ENCODE data around the gene ACTL6B.

ACTL6B gene

DNA sequence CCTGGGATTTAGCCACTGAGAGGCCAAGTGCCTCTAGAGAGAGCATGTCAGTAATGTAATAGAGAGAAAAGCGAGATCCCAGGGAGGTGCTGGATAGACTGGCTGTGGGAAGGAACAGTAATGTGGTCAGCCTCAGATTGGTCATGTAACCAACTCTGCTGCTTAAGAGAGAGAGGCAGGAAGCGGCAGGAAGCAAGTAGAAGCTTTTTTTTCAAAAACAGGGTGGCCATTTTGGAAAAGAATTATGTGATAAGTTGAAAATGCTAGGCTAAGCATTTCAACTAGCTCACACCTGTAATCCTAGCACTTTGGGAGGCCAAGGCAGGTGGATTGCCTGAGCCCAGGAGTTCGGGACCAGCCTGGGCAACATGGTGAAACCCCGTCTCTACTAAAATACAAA, 57.8 kb downstream of the ACTL6B start:
- Histone ChIP-seq H3K4me2 (ENCODE audit: low read length) (no peak overlapping the region), H2AK5ac (ENCODE audit: low read length) (no peak overlapping the region), H3K18ac (ENCODE audit: low read length) (no peak overlapping the region), H3K4ac (ENCODE audit: low read depth, low read length) (no peak overlapping the region), H3K23ac (ENCODE audit: low read length) (no peak overlapping the region), H3K36me3 (ENCODE audit: control insufficient read depth, insufficient read depth, low read length) (no peaks in the 10 kb centered on the region), H3K79me1 (ENCODE audit: low read length) (no peaks in the 10 kb centered on the region), H3K4me1 (ENCODE audit: control insufficient read depth, low read depth, low read length) (peaks cover 8% of the 10 kb centered on the region), H3K56ac (ENCODE audit: low read length) (no peak overlapping the region), H4K5ac (ENCODE audit: low read length) (no peak overlapping the region), H2BK120ac (ENCODE audit: low read depth, low read length) (no peak overlapping the region), H2BK15ac (replicated peaks; ENCODE audit: low read depth) (no peak overlapping the region), H3K27ac (ENCODE audit: low read depth, low read length) (no peak overlapping the region), H2BK5ac (ENCODE audit: low read length) (no peak overlapping the region), H3K9ac (ENCODE audit: low read length) (no peak overlapping the region), H3K4me3 (ENCODE audit: low read length) (no peak overlapping the region), H3K27me3 (ENCODE audit: insufficient read depth, low read length, poor library complexity) (no peaks in the 10 kb centered on the region), H3K79me2 (ENCODE audit: control insufficient read depth, insufficient read depth, low read length) (no peaks in the 10 kb centered on the region), H4K8ac (ENCODE audit: low read depth, low read length) (no peak overlapping the region)
- WGBS (ENCODE audit: extremely low coverage, insufficient coverage, low lambda C conversion rate), result no CpG with 5 or more reads among the region's 4 CpGs
- DNase-seq, result no peak

GRCh38 chr7:100595188-100595587, 61.1 kb downstream of the ACTL6B start:
- no peak overlapping the region for H2BK120ac ChIP-seq (ENCODE audit: low read depth, low read length)
- H3K27me3 ChIP-seq (ENCODE audit: insufficient read depth, low read length, poor library complexity), result no peaks in the 10 kb centered on the region
- no peak overlapping the region for H3K4me3 ChIP-seq (ENCODE audit: low read length)
- no peak overlapping the region for H3K9ac ChIP-seq (ENCODE audit: low read length)
- no peaks in the 10 kb centered on the region for H3K79me2 ChIP-seq (ENCODE audit: control insufficient read depth, insufficient read depth, low read length)
- H3K36me3 ChIP-seq (ENCODE audit: control insufficient read depth, insufficient read depth, low read length), result no peaks in the 10 kb centered on the region
- no peaks in the 10 kb centered on the region for H3K79me1 ChIP-seq (ENCODE audit: low read length)
- no peak overlapping the region for H3K23ac ChIP-seq (ENCODE audit: low read length)
- H3K56ac ChIP-seq (ENCODE audit: low read length), result no peak overlapping the region
- no peak overlapping the region for H4K8ac ChIP-seq (ENCODE audit: low read depth, low read length)
- H3K4me1 ChIP-seq (ENCODE audit: control insufficient read depth, low read depth, low read length), result no peaks in the 10 kb centered on the region
- H2BK15ac ChIP-seq (replicated peaks; ENCODE audit: low read depth), result no peak overlapping the region
- DNase-seq, result no peak
- no peak overlapping the region for H2BK5ac ChIP-seq (ENCODE audit: low read length)
- no peak overlapping the region for H3K4ac ChIP-seq (ENCODE audit: low read depth, low read length)
- no peak overlapping the region for H2AK5ac ChIP-seq (ENCODE audit: low read length)
- H4K5ac ChIP-seq (ENCODE audit: low read length), result no peak overlapping the region
- no peak overlapping the region for H3K4me2 ChIP-seq (ENCODE audit: low read length)
- H3K18ac ChIP-seq (ENCODE audit: low read length), result no peak overlapping the region
- no peak overlapping the region for H3K27ac ChIP-seq (ENCODE audit: low read depth, low read length)
- WGBS (ENCODE audit: extremely low coverage, insufficient coverage, low lambda C conversion rate), result no CpG with 5 or more reads among the region's 7 CpGs

Measured in mesendoderm (in vitro differentiated cells).